AG09309 (cell line): ENCODE data around the gene DNAH8.

ENCODE experiments used
- DNase-seq: peaks from one replicate; pipeline ENCODE4 v3.0.0-alpha.2; 2010; ENCODE audit warnings: low read depth
- H3K4me3 ChIP-seq: 2 replicates; pipeline ENCODE4 v1.5.1; 2011; ENCODE audit warnings: mild to moderate bottlenecking, low read depth, low read length, moderate library complexity; ENCODE audit not compliant: control insufficient read depth
- CTCF ChIP-seq: IDR thresholded peaks from 2 replicates; pipeline ENCODE4 v1.5.1; 2011; ENCODE audit warnings: mild to moderate bottlenecking, low read depth, low read length, inconsistent platforms; ENCODE audit not compliant: insufficient read depth, control insufficient read depth; ENCODE audit errors: missing control alignments

DNAH8 gene

GRCh38 chr6:38843798-38844197 is 128.7 kb downstream of the DNAH8 start:
- no peak overlapping the region for H3K4me3 ChIP-seq
- TF ChIP-seq CTCF: no peak
- DNase-seq: no peak

- no peak for TF ChIP-seq CTCF
- H3K4me3 ChIP-seq: no peak overlapping the region
- DNase-seq: no peak
These were observed 130.8 kb downstream of the DNAH8 start for GRCh38 chr6:38845931-38846330.

GRCh38 chr6:38846361-38846760 is 131.2 kb downstream of the DNAH8 start:
- H3K4me3 ChIP-seq: no peak overlapping the region
- TF ChIP-seq CTCF: no peak
- DNase-seq: no peak

- H3K4me3 ChIP-seq: no peak overlapping the region
- no peak for TF ChIP-seq CTCF
- DNase-seq: no peak
These were observed 131.7 kb downstream of the DNAH8 start for GRCh38 chr6:38846844-38847243.

- H3K4me3 ChIP-seq: no peak overlapping the region
- DNase-seq: no peak
- no peak for TF ChIP-seq CTCF
These were observed 132.4 kb downstream of the DNAH8 start for GRCh38 chr6:38847497-38847896.

- TF ChIP-seq CTCF: no peak
- no peak overlapping the region for H3K4me3 ChIP-seq
- DNase-seq: no peak
These were observed 133.6 kb downstream of the DNAH8 start for GRCh38 chr6:38848760-38849159.

GRCh38 chr6:38852215-38852614 is 137.1 kb downstream of the DNAH8 start:
- DNase-seq: no peak
- no peak for TF ChIP-seq CTCF
- H3K4me3 ChIP-seq: no peak overlapping the region
